NT2/D1 (cell line): ENCODE measurements around the gene ADGRF4.

Source experiments
- DNase-seq: peaks from one replicate; pipeline ENCODE4 v3.0.0-alpha.2; 2011; ENCODE audit warnings: low read depth, low spot score
- H3K27me3 ChIP-seq: 2 replicates; pipeline ENCODE4 v1.6.0; 2011; ENCODE audit warnings: mild to moderate bottlenecking; ENCODE audit not compliant: insufficient read length, insufficient read depth
- H3K36me3 ChIP-seq: 2 replicates; pipeline ENCODE4 v1.6.1; 2011; ENCODE audit warnings: mild to moderate bottlenecking, low read length, mixed read lengths; ENCODE audit not compliant: insufficient read depth, insufficient read length
- H3K4me1 ChIP-seq: 2 replicates; pipeline ENCODE4 v1.5.1; 2011; ENCODE audit not compliant: insufficient read depth, insufficient read length
- H3K4me3 ChIP-seq: 2 replicates; pipeline ENCODE4 v1.5.1; 2011; ENCODE audit warnings: low read depth; ENCODE audit not compliant: insufficient read length
- H3K9ac ChIP-seq: 2 replicates; pipeline ENCODE4 v1.6.0; 2011; ENCODE audit warnings: low read depth; ENCODE audit not compliant: insufficient read length
- H3K9me3 ChIP-seq: 2 replicates; pipeline ENCODE4 v1.5.1; 2011; ENCODE audit warnings: mild to moderate bottlenecking, low read length; ENCODE audit not compliant: insufficient read depth
- SUZ12 ChIP-seq: IDR thresholded peaks from 2 replicates; pipeline ENCODE4 v1.6.1; 2011; ENCODE audit not compliant: insufficient read length, insufficient read depth; ENCODE audit errors: extremely low read depth
- YY1 ChIP-seq: IDR thresholded peaks from 2 replicates; pipeline ENCODE4 v1.6.1; 2011; ENCODE audit not compliant: insufficient read length, insufficient read depth
- ZNF274 ChIP-seq: IDR thresholded peaks from 2 replicates; pipeline ENCODE4 v1.6.1; 2011; ENCODE audit warnings: mild to moderate bottlenecking, low read depth, low read length

ADGRF4 gene

GRCh38 chr6:47698342-47698787 is at the start of gene ADGRF4:
ADGRF4 (plus strand) TSS chr6:47698580; CDS start chr6:47707246, 8,666 bp downstream.
- no peak for DNase-seq
- TF ChIP-seq YY1 (no peak), ZNF274 (no peak), SUZ12 (no peak)
- H3K4me3 ChIP-seq: no peak within 1 kb of the TSS
- no peaks in the 10 kb centered on the region for H3K27me3 ChIP-seq
- no peaks in the 10 kb centered on the region for H3K9me3 ChIP-seq
- H3K4me1 ChIP-seq: no peaks in the 10 kb centered on the region
- H3K9ac ChIP-seq: no peak within 1 kb of the TSS
- H3K36me3 ChIP-seq: no peaks in the 10 kb centered on the region

- DNase-seq: no peak
- Histone ChIP-seq H3K27me3 (no peaks in the 10 kb centered on the region), H3K9ac (no peak overlapping the region), H3K36me3 (no peaks in the 10 kb centered on the region), H3K9me3 (no peaks in the 10 kb centered on the region), H3K4me1 (no peaks in the 10 kb centered on the region), H3K4me3 (no peak overlapping the region)
- TF ChIP-seq ZNF274 (no peak), YY1 (no peak), SUZ12 (no peak)
Observed at GRCh38 chr6:47650553-47651432, 47.6 kb upstream of the ADGRF4 start.

GRCh38 chr6:47651505-47651944 is 46.9 kb upstream of the ADGRF4 start:
- no peaks in the 10 kb centered on the region for H3K36me3 ChIP-seq
- H3K4me3 ChIP-seq: no peak overlapping the region
- no peak for DNase-seq
- H3K27me3 ChIP-seq: no peaks in the 10 kb centered on the region
- no peak for TF ChIP-seq YY1
- TF ChIP-seq SUZ12: no peak
- no peak for TF ChIP-seq ZNF274
- H3K9me3 ChIP-seq: no peaks in the 10 kb centered on the region
- H3K9ac ChIP-seq: no peak overlapping the region
- H3K4me1 ChIP-seq: no peaks in the 10 kb centered on the region

- no peak for TF ChIP-seq ZNF274
- no peak for TF ChIP-seq YY1
- DNase-seq: no peak
- H3K36me3 ChIP-seq: no peaks in the 10 kb centered on the region
- H3K4me1 ChIP-seq: no peaks in the 10 kb centered on the region
- no peak overlapping the region for H3K4me3 ChIP-seq
- no peak overlapping the region for H3K9ac ChIP-seq
- H3K27me3 ChIP-seq: no peaks in the 10 kb centered on the region
- no peaks in the 10 kb centered on the region for H3K9me3 ChIP-seq
Observed at GRCh38 chr6:47653706-47654105, 44.7 kb upstream of the ADGRF4 start.

- TF ChIP-seq YY1 (no peak), SUZ12 (no peak), ZNF274 (no peak)
- Histone ChIP-seq H3K27me3 (no peaks in the 10 kb centered on the region), H3K4me3 (no peak overlapping the region), H3K9ac (no peak overlapping the region), H3K9me3 (no peaks in the 10 kb centered on the region), H3K4me1 (no peaks in the 10 kb centered on the region), H3K36me3 (no peaks in the 10 kb centered on the region)
- no peak for DNase-seq
Observed at GRCh38 chr6:47654255-47654654, 44.1 kb upstream of the ADGRF4 start.

GRCh38 chr6:47655719-47656595 is 42.4 kb upstream of the ADGRF4 start:
- Histone ChIP-seq H3K9ac (no peak overlapping the region), H3K4me3 (no peak overlapping the region), H3K27me3 (no peaks in the 10 kb centered on the region), H3K9me3 (no peaks in the 10 kb centered on the region), H3K36me3 (no peaks in the 10 kb centered on the region), H3K4me1 (no peaks in the 10 kb centered on the region)
- DNase-seq: no peak
- no peak for TF ChIP-seq ZNF274
- no peak for TF ChIP-seq YY1
- TF ChIP-seq SUZ12: no peak

- Histone ChIP-seq H3K4me1 (no peaks in the 10 kb centered on the region), H3K9me3 (no peaks in the 10 kb centered on the region), H3K4me3 (no peak overlapping the region), H3K9ac (no peak overlapping the region), H3K36me3 (no peaks in the 10 kb centered on the region), H3K27me3 (no peaks in the 10 kb centered on the region)
- TF ChIP-seq ZNF274: no peak
- TF ChIP-seq SUZ12: no peak
- TF ChIP-seq YY1: no peak
- DNase-seq: no peak
Observed at GRCh38 chr6:47661960-47662359, 36.4 kb upstream of the ADGRF4 start.
